ENCODE data around the gene POLR2I.

DNA sequence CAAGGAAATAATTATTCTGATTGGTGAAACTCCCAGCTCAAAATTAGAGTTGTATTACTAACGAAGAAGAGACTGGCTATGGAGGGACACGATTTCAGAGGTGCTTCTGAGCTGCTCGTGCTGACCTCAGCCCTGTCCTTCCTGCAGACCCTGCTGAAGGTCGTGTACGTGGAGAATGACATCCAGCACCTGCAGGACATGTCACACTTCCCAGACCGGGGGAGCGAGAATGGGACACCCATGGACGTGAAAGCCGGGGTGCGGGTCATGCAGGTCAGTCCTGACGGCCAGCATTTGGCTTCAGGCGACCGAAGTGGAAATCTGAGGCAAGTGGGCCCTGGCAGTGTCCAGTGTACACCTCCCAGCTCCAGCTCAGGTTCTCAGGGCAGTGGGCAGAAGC lies 31.8 kb downstream of the POLR2I start:
- no peak for TF ChIP-seq POLR2A (IDR thresholded peaks at IDR 0.05; ENCODE audit: low read depth, low read length)
- no peak for TF ChIP-seq POLR2AphosphoS5 (IDR thresholded peaks at IDR 0.05; ENCODE audit: low read depth, low read length)
- TF ChIP-seq PAX5 (IDR thresholded peaks at IDR 0.05; ENCODE audit: insufficient read depth, low read length, severe bottlenecking): no peak
- TF ChIP-seq SPI1 (IDR thresholded peaks at IDR 0.05; ENCODE audit: low read depth, low read length): no peak

Measured in GM12891 (cell line).